Spleen (tissue), 11 donors: ENCODE measurements around the gene FILIP1. TPM values are rescaled to one million over a fixed set of nuclear protein-coding genes. Genes with fewer than 3 reads are reported as not detected.

Experiments used
- DNase-seq: peaks from one replicate; pipeline ENCODE4 v3.0.0-alpha.2; 2020
- H3K27ac ChIP-seq, 8 donors: fragments of 200-600 bp; sonication (generic) in 7 of 8; 1 replicate in 4 of 8; 2 replicates in 4 of 8; pipeline versions ENCODE4 v1.5.0 to v1.8.0; 2016 to 2021; ENCODE audit warnings: inconsistent platforms in 4 of 8, mild to moderate bottlenecking in 4 of 8, moderate library complexity in 1 of 8
- H3K27me3 ChIP-seq, 7 donors: fragments of 200-600 bp; sonication (generic) in 6 of 7; replicated peaks in 1 of 7; 1 replicate in 4 of 7; 2 replicates in 3 of 7; pipeline versions ENCODE4 v1.5.0 to v1.8.0; 2016 to 2021; ENCODE audit warnings: inconsistent platforms in 3 of 7, mild to moderate bottlenecking in 1 of 7
- H3K36me3 ChIP-seq, 6 donors: fragments of 200-600 bp; sonication (generic) in 5 of 6; 1 replicate in 4 of 6; 2 replicates in 2 of 6; pipeline versions ENCODE4 v1.5.0 to v1.8.0; 2016 to 2021; ENCODE audit warnings: inconsistent platforms in 2 of 6
- H3K4me1 ChIP-seq, 6 donors: fragments of 200-600 bp; sonication (generic) in 5 of 6; 1 replicate in 3 of 6; 2 replicates in 3 of 6; pipeline versions ENCODE4 v1.5.0 to v1.8.0; 2016 to 2021; ENCODE audit warnings: inconsistent platforms in 3 of 6
- H3K4me3 ChIP-seq, 8 donors: fragments of 200-600 bp; sonication (generic) in 7 of 8; 1 replicate in 4 of 8; 2 replicates in 4 of 8; pipeline versions ENCODE4 v1.5.0 to v1.8.0; 2016 to 2021; ENCODE audit warnings: inconsistent platforms in 4 of 8, mild to moderate bottlenecking in 4 of 8, moderate library complexity in 2 of 8
- H3K9me3 ChIP-seq, 8 donors: fragments of 200-600 bp; sonication (generic) in 7 of 8; 1 replicate in 4 of 8; 2 replicates in 4 of 8; pipeline versions ENCODE4 v1.5.0 to v1.8.0; 2016 to 2021; ENCODE audit warnings: inconsistent platforms in 4 of 8
- CTCF ChIP-seq, 11 experiments: fragments of 200-600 bp in 7 of 11; fragments of 450-650 bp in 4 of 11; sonication (generic) in 4 of 11; IDR thresholded peaks in 8 of 11; conservative IDR thresholded peaks in 3 of 11; 1 replicate in 7 of 11; 2 replicates in 4 of 11; pipeline versions ENCODE4 v1.4.0 to v1.8.0; 2016 to 2021; ENCODE audit warnings: antibody characterized with exemption in 11 of 11, inconsistent platforms in 4 of 11, mild to moderate bottlenecking in 1 of 11
- POLR2A ChIP-seq, 3 donors: fragments of 450-650 bp; IDR thresholded peaks; one replicate each; pipeline ENCODE4 v1.5.1; 2017; ENCODE audit warnings: antibody characterized with exemption in 3 of 3, mild to moderate bottlenecking in 1 of 3
- POLR2AphosphoS5 ChIP-seq, 3 donors: sonication (generic); formaldehyde crosslinking; IDR thresholded peaks; one replicate each; pipeline ENCODE4 v1.5.1; 2017; ENCODE audit warnings: antibody characterized with exemption in 3 of 3
- WGBS, 5 donors: extraction: QIAGEN DNeasy Blood & Tissue Kit in 3 of 5; methylation state at CpG; one replicate each; pipeline versions ENCODE4 v1.1.5 to v1.1.7; 2013 to 2018; 5-methylcytosine and 5-hydroxymethylcytosine counted together
- intact Hi-C: fragments of 100-400 bp; cut with DNase I; formaldehyde crosslinking; loops from one replicate; pipeline ENCODE4 v1.15.0; 2023; ENCODE audit warnings: low total_unique reads
- polyA plus RNA-seq, 3 donors: library from polyadenylated mRNA; stranded (reverse); fragments of 200-250 nt; gene quantifications; one replicate each; pipeline ENCODE4 v1.2.1, GENCODE V29; 2013
- total RNA-seq, 7 donors: library from RNA; depleted of rRNA in 3 of 7; stranded (reverse); fragments of >200 nt in 3 of 7; fragmentation: NEBNext Ultra II Directional in 4 of 7; extraction: Animal tissue kit (Norgen Biotek cat#: 25700) in 4 of 7; gene quantifications; one replicate each; pipeline versions ENCODE4 v1.1.0 to v1.2.1, GENCODE V29; 2016 to 2021
- donor health status: healthy with polysubstance abuse.
- donor health status: DM: no; HTN: no; CAD: no; lungs with moderate emphysema.
- donor health status: DM: no; HTN: no; CAD: no.
- donor health status: Bipolar disorder and iron deficiency.
- donor health status: healthy.
- donor health status: DM: no; HTN: no; CAD: no.
- donor health status: DM: yes; HTN: yes; CAD: no.

Gene FILIP1
- total and polyA plus RNA-seq, 10 donors = 0.11 to 0.59 (median 0.38) TPM

- H3K27me3 ChIP-seq = no peaks in the 10 kb centered on the region
- no peak for DNase-seq
- H3K36me3 ChIP-seq = no peaks in the 10 kb centered on the region
- no peak overlapping the region for H3K27ac ChIP-seq
- no peak for TF ChIP-seq CTCF (IDR thresholded peaks at IDR 0.05 in 8 of 11, conservative IDR thresholded peaks at IDR 0.05 in 3 of 11)
- no peak for TF ChIP-seq POLR2AphosphoS5 (IDR thresholded peaks at IDR 0.05)
- no peak for TF ChIP-seq POLR2A (IDR thresholded peaks at IDR 0.05)
- intact Hi-C loops = no loop called here
- WGBS, 5 donors = 74 to 93% (median 83%) methylated on average over 2 of the region's 2 CpGs
- H3K4me3 ChIP-seq = no peak overlapping the region
- no peaks in the 10 kb centered on the region for H3K4me1 ChIP-seq
- peaks cover 0 to 10% (median 0%) of the 10 kb centered on the region in 8 donors for H3K9me3 ChIP-seq
Measured at GRCh38 chr6:75505424-75505823, 11.8 kb upstream of the FILIP1 start.

GRCh38 chr6:75504465-75505222 lies 11.0 kb upstream of the FILIP1 start:
- Histone ChIP-seq H3K9me3 (peaks cover 0 to 10% (median 0%) of the 10 kb centered on the region in 8 donors), H3K36me3 (no peaks in the 10 kb centered on the region), H3K4me3 (no peak overlapping the region), H3K4me1 (no peaks in the 10 kb centered on the region), H3K27ac (no peak overlapping the region), H3K27me3 (no peaks in the 10 kb centered on the region)
- DNase-seq = no peak
- intact Hi-C loops = no loop called here
- TF ChIP-seq POLR2AphosphoS5 (IDR thresholded peaks at IDR 0.05) (no peak), CTCF (IDR thresholded peaks at IDR 0.05 in 8 of 11, conservative IDR thresholded peaks at IDR 0.05 in 3 of 11) (no peak), POLR2A (IDR thresholded peaks at IDR 0.05) (no peak)
- 89 to 93% (median 90%) methylated on average over 4 of the region's 4 CpGs for WGBS, 5 donors

- no peaks in the 10 kb centered on the region for H3K27me3 ChIP-seq
- H3K9me3 ChIP-seq = peaks cover 0 to 10% (median 0%) of the 10 kb centered on the region in 8 donors
- H3K4me1 ChIP-seq = no peaks in the 10 kb centered on the region
- intact Hi-C loops = no loop called here
- WGBS, 5 donors = 75 to 88% (median 85%) methylated on average over 2 of the region's 2 CpGs
- TF ChIP-seq POLR2A (IDR thresholded peaks at IDR 0.05) (no peak), CTCF (IDR thresholded peaks at IDR 0.05 in 8 of 11, conservative IDR thresholded peaks at IDR 0.05 in 3 of 11) (no peak), POLR2AphosphoS5 (IDR thresholded peaks at IDR 0.05) (no peak)
- H3K4me3 ChIP-seq = no peak overlapping the region
- DNase-seq = no peak
- no peak overlapping the region for H3K27ac ChIP-seq
- no peaks in the 10 kb centered on the region for H3K36me3 ChIP-seq
Measured at GRCh38 chr6:75503291-75503690, 9.7 kb upstream of the FILIP1 start.

- peaks cover 0 to 1% (median 0%) of the 10 kb centered on the region in 7 donors for H3K27me3 ChIP-seq
- intact Hi-C loops = no loop called here
- H3K9me3 ChIP-seq = peaks cover 0 to 10% (median 0%) of the 10 kb centered on the region in 8 donors
- H3K4me3 ChIP-seq = no peak overlapping the region
- no peak for TF ChIP-seq POLR2A (IDR thresholded peaks at IDR 0.05)
- no peak for TF ChIP-seq CTCF (IDR thresholded peaks at IDR 0.05 in 8 of 11, conservative IDR thresholded peaks at IDR 0.05 in 3 of 11)
- TF ChIP-seq POLR2AphosphoS5 (IDR thresholded peaks at IDR 0.05) = no peak
- no peak overlapping the region for H3K27ac ChIP-seq
- no peaks in the 10 kb centered on the region for H3K36me3 ChIP-seq
- 80 to 84% (median 82%) methylated on average over 3 of the region's 3 CpGs for WGBS, 5 donors
- no peak for DNase-seq
- no peaks in the 10 kb centered on the region for H3K4me1 ChIP-seq
Measured at GRCh38 chr6:75502884-75503283, 9.3 kb upstream of the FILIP1 start.
